Activated CD8-positive, alpha-beta memory T cell treated with anti-CD3 and anti-CD28 coated beads, Interleukin-2, amount 50 U/mL, for 24 hours (primary cell): ENCODE results near the gene HIGD1C.
"Not testable (repeated sequence)": the region's sequence is repeated elsewhere in the genome, so short reads cannot be mapped to it uniquely, and the experiment has no call there.

Experiments
- DNase-seq: peaks from one replicate; pipeline ENCODE4 v3.0.0-alpha.2; 2020; ENCODE audit errors: extremely low read depth

HIGD1C gene

DNA sequence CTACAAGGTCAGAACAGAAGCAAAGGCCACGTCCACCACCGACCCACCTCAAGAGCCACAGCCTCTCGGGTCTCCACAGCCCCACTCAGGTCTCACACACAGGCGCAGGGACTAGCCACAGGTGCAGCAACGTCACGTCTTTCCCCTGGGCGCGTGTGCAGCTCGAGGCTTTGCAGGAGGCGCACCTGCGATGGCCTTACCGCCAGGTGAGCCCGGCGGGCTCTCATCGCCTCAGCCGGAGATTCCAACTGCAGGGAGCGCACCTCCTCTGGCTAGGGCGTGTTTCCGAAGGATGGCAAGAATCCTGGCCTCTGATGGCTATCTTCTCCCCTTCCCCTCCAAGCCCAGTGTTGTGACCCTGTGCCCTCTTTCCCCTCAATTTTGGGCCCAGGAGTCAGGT lies at the start of gene HIGD1C:
Gene HIGD1C (plus strand): TSS at position 35 of the 400 bp plus-strand sequence. CDS start 1,455 bp downstream, outside the sequence.
- DNase-seq, result no peak

DNA sequence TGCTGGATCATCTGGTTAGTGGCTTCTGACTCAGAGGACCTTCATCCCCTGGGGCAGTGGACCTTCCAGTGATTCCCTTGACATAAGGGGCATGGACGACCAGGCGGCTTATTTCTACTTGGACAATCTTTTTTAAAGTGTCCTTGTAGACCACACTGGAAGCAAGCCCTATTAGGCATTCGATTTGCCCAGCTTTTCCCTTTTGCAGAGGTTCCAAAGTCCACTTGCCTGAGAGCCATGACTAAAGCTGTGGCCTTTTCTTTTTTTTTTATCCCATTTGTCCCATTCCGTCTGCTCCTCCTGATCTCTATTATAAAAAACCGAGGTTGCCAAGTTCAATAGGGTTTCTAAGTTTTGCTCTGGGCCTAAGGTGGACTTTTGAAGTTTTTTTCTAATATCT lies 43.9 kb upstream of the HIGD1C start:
- DNase-seq, result not testable (repeated sequence)

DNA sequence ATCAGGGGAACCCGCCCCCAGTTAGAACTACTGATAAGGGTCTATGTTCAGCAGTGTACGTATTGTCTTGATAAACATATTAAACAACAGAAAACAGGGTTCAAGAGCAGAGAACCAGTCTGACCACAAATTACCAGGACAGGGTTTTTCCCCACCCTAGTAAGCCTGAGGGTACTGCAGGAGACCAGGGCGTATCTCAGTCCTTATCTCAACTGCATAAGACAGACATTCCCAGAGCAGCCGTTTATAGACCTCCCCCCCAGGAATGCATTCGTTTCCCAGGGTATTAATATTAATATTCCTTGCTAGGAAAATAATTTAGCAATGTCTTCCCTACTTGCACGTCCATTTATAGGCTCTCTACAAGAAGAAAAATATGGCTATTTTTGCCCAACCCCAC lies 40.0 kb upstream of the HIGD1C start:
- DNase-seq, result not testable (repeated sequence)

DNA sequence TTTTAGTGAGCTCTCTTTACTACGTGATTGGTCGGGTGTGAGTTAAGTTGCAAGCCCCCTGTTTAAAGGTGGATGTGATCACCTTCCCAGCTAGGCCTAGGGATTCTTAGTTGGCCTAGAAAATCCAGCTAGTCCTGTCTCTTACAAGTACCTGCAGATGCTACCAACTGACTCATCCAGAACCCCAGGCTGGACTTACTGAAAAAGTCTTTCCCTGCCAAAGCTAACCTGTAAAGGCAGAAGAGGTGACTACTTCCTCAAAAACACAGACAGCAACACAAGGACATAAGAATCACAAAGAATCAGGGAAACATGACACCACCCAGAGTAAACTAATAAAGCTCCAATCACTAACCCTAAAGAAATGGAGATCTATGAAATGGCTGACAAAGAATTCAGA lies 39.1 kb upstream of the HIGD1C start:
- DNase-seq, result no peak

DNA sequence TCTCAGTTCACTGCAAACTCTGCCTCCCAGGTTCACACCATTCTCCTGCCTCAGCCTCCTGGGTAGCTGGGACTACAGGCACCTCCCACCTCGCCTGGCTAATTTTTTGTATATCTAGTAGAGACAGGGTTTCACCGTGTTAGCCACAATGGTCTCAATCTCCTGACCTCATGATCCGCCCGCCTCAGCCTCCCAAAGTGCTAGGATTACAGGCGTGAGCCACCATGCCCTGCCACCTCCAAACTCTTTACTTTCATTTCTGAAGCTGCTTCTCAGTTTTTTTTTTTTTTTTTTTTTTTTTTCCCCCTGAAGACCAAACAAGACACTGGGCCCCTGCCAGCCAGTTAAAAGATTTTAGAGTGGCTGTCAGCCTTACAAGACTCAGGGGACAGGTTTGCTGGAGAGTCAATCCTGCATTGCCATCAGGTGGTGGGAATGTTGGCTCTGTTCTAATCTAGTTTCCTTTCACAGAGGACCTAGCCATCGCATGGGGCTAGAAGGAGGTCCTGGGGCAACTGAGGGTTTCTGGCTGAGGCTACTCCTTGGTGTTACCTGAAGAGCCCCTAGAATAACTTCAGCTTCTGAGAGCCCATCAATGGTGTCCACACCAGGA lies 37.4 kb upstream of the HIGD1C start:
- DNase-seq, result no peak

DNA sequence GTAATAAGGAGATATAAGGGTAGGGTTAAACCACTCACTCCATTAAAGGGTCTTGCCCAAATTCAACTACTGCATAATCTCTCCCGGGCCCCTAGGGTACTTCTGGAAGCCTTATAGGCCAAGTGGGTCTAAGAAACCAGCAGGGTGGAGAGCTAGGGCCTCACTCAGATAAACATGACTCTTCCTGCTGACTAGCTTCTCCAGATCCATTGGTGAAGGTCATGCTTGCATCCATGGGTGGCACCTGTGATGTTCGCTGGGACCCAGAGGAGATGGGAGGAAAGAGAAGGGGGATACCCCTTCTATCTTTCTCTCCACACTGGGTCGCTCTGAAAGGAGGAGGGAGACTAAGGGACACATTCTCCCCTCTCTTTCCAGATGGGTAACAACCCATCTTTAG lies 36.1 kb upstream of the HIGD1C start:
- no peak for DNase-seq

DNA sequence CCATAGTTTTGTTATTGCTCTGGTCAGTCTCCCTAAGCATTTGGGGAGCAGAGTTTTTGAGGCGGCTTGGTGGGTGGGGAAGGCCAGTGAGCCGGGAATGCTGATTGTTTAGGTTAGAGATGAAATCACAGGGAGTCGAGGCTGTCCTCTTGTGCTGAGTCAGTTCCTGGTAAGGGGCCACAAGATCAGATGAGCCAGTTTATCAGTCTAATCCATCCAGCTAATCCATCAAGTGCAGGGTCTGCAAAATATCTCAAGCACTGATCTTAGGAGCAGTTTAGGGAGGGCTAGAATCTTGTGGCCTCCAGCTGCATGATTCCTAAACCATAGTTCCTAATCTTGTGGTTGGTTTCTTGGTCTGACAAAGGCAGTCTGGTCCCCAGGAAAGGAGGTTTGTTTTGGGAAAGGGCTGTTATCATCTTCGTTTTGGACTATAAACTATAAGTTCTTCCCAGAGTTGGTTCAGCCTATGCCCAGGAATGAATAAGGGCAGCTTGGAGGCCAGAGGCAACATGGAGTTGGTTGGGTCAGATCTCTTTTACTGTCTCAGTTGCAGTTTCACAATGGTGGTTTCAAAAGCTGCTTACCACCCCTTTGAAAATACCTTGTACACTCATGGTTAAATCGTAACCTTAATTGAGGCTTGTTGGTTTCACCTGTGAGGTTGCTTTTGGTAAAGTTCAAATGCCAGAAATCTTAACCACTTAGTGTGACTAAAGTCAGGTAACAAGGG lies 33.6 kb upstream of the HIGD1C start:
- DNase-seq, result no peak

DNA sequence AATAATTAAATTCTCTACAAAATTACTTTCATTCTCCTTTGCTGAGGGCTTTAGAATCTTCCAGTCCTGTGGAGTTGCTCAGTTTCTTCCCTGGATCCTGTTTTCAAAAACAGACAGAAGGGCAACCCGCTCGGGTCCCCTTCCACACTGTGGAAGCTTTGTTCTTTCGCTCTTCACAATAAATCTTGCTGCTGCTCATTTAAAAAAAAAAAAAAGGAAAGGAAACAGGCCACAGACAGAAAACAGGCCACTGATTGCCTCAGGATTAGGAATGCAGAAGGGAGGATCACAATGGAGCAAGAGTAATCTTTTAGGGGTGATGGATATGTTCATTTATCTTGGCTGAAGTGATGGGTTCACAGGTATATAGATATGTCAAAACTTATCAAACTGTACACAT lies 29.5 kb upstream of the HIGD1C start:
- no peak for DNase-seq

DNA sequence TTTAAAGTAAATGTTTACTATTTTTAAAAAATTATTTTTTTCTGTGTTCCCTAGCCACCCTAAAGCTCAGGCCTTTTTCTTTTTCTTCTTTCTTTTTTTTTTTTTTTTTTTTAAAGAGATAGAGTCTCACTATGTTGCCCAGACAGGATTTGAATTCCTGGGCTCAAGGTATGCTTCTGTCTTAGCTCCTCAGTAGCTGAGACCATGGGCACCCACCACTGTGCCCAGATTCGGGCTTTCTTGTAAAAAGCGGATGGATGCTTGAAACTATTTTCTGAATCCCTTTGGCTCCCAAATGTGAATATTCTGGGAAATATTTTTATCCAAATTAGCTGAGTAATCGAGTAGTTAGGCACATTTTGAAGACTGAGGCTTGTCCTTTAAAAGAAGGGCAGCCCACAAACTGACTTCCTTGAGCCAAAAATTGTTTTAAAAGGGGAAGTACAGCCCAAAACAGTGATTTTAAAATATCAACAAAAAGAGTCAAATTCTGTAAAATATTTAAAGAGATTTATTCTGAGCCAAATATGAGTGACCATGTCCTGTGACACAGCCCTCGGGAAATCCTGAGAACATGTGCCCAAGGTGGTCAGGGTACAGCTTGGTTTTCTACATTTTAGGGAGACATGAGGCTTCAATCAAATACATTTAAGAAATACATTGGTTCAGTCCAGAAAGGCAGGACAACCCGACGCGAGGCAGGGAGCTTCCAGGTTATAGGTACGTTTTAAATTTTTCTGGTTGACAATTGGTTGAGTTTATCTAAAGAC lies 28.8 kb upstream of the HIGD1C start:
- DNase-seq, result no peak

DNA sequence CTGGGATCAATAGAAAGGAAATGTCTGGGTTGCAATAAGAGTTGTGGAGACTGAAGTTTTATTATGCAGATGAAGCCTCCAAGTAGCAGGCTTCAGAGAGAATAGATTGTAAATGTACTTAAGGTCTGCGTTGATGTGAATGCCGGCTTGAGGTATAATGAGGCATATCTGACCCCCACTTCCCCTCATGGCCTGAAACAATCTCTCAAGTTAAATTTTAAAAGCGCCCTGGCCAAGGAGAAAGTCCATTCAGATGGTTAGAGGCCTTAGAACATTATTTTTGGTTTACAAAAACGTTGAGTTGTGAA lies 28.3 kb upstream of the HIGD1C start:
- no peak for DNase-seq

DNA sequence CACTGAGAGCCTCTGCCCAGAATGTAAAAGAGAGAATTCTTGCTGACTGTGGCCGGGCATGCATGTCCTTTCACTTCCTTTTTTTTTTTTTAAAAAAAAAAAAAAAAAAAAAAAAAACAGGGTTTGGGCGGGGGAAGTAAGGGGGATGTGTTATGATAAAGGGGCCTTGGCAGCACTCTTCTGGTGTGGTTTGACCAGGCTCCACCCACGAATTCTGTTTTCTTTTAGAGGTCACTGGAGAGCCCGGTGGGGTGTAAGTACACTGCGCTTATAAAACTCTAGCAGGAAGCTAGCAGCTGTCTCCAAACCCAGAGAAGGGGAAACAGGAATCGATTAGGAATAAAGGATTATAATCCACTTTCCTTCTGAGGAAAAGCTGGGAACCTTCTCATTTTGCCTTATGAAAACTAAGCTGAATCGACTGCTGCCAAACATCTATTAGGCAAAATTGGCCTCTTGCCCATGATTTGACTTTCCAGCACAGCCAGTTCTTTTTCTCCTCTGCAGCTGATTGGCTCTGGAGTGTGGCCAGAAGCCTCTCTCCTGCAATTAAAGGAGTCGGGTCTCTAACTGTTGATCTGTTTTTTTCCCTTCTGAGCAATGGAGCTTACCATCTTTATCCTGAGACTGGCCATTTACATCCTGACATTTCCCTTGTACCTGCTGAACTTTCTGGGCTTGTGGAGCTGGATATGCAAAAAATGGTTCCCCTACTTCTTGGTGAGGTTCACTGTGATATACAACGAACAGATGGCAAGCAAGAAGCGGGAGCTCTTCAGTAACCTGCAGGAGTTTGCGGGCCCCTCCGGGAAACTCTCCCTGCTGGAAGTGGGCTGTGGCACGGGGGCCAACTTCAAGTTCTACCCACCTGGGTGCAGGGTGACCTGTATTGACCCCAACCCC lies 27.7 kb upstream of the HIGD1C start:
- DNase-seq, result no peak

DNA sequence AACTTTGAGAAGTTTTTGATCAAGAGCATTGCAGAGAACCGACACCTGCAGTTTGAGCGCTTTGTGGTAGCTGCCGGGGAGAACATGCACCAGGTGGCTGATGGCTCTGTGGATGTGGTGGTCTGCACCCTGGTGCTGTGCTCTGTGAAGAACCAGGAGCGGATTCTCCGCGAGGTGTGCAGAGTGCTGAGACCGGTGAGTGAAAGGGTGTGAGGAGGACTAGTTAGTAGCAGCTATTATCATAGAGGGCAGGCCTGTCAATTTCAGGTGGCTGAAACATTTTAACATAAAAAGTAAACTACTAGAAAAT lies 27.0 kb upstream of the HIGD1C start:
- no peak for DNase-seq

DNA sequence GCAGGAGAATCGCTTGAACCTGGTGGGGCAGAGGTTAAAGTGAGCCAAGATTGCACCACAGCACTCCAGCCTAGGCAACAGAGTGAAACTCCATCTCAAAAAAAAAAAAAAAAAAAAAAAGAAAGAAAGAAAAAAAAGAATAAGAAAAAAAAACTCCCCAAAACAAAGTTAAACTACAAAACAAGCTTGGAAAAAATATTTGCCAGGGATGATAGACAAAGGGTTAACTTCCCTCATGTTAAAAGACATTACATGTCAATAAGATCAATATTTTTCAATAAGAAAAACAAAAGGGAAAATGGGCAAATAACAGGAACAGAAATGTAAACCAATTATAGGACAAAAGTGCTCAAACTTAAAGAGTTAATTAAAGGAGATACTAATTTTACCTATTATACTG lies 26.4 kb upstream of the HIGD1C start:
- DNase-seq, result no peak

DNA sequence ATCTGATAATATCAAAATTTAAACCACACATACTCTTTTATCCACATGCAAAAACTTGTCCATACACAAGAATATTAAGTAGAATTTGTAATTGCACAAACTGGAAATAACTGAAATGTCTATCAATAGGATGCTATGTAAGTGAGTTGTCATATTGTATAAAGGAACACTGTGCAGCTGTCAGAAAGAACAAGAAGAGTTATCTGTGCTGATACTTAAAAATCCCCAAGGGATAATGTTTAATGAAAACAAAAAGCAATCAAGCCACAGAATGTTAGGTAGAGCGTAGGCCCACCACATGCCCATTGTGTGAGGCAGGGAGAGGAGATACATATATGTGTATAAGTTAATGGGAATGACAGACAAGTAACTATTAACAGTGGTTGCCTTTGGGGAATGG lies 25.9 kb upstream of the HIGD1C start:
- no peak for DNase-seq

DNA sequence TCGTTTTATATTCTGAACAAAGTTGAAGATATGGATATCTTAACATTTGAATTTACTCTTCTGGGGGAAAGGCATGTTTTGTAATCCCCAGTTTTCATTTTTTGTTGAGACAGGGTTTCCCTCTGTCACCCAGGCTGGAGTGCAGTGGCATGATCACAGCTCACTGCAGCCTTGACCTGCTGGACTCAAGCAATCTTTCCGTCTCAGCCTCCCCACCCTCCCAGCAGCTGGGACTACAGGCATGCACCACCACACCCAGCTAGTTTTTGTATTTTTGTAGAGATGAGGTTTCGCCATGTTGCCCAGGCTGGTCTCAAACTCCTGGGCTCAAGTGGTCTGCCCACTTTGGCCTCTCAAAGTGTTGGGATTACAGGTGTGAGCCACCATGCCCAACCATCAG lies 25.4 kb upstream of the HIGD1C start:
- DNase-seq, result not testable (repeated sequence)

DNA sequence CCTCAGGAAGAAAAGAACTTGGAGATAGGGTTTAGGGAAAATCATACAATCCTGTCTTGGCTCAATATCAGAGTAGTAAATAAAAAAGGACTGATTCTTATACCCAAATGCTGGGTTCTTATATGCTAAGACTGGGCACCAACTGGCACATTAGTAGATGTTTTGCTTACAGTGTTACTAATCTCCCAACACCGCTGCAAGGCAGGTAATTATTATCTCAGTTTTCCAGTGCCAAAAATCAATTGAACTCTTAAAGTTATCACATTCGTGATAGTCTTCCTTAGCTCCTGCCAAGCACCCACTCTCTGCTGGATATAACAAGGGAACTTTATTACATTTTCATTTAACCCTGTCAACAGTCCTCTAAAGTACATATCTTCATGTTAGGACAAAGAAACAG lies 25.0 kb upstream of the HIGD1C start:
- DNase-seq, result no peak

DNA sequence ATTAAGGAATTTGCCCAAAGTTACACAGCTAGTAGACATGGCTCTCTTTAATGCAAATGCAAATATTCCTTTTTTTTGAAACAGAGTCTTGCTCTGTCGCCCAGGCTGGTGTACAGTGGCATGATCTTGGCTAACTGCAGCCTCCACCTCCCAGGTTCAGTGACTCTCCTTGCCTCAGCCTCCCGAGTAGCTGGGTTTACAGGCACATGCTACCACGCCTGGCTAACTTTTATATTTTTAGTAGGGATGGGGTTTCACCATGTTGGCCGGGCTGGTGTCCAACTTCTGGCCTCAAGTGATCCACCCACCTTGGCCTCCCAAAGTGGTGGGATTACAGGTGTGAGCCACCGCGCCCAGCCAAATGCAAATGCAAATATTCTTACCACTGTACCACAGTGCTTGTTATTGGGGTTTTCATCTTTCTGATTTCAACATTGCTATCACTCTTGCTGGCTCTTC lies 24.5 kb upstream of the HIGD1C start:
- no peak for DNase-seq

DNA sequence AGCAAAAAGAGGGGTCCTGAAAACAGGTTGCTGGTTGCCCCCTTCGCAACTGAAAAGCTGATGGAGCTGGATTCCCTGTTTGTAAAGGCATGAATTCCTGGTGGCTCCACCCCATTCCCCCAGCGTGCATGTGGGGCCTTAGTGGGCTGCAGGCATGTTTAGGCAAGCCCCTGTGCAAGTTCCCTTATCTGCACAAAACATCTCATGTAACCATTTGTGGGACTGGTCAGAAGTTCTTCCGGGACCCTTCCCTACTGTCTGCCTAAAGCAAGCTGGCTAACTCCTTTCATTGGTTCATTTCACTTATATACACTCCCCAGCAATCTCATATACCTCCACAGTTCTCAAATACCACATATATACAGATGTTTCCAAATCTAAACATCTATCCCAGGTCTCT lies 24.0 kb upstream of the HIGD1C start:
- no peak for DNase-seq

DNA sequence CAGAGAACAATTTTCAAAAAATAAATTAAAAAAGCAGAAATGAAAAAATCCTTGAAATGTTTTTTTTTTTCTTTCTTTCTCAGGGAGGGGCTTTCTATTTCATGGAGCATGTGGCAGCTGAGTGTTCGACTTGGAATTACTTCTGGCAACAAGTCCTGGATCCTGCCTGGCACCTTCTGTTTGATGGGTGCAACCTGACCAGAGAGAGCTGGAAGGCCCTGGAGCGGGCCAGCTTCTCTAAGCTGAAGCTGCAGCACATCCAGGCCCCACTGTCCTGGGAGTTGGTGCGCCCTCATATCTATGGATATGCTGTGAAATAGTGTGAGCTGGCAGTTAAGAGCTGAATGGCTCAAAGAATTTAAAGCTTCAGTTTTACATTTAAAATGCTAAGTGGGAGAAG lies 22.5 kb upstream of the HIGD1C start:
- DNase-seq, result no peak

DNA sequence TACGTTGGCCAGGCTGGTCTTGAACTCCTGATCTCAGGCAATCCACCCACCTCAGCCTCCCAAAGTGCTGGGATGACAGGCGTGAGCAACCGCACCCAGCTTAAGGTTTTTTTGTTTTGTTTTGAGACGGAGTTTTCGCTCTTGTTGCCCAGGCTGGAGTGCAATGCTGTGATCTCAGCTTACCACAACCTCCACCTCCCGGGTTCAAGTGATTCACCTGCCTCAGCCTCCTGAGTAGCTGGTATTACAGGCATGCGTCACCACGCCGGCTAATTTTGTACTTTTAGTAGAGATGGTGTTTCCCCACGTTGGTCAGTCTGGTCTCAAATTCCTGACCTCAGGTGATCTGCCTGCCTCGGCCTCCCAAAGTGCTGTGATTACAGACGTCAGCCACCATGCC lies 21.9 kb upstream of the HIGD1C start:
- not testable (repeated sequence) for DNase-seq

DNA sequence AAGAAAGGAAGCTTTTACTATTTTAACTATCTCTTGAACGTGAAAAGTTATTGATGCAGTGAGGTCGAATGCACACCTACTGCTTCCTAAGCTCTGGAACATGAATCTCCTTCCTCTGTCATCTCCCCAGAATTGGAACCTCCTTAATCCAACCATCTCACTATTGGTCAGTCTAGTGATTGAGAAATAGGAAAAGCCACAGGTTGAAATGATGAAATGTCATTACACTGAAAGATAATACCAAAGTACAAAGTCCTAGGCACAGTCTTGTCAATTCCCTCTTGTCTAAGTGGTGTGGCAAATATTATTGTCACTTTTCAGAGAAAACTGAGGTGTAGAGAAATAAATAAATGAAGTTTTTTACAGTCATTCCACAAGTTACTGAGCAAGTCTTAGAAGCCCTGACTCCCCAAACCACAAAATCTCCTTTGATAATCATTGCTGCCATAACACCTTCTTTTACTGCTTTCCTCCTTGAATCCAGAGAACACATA lies 19.5 kb upstream of the HIGD1C start:
- no peak for DNase-seq
